IPS-11a (cell line): Measurements from ENCODE around the gene IL24.

Experiments
- H3K4me3 ChIP-seq: one replicate; pipeline ENCODE4 v1.5.1; 2013; ENCODE audit warnings: low read depth, low read length, control low read depth

The IL24 gene

DNA sequence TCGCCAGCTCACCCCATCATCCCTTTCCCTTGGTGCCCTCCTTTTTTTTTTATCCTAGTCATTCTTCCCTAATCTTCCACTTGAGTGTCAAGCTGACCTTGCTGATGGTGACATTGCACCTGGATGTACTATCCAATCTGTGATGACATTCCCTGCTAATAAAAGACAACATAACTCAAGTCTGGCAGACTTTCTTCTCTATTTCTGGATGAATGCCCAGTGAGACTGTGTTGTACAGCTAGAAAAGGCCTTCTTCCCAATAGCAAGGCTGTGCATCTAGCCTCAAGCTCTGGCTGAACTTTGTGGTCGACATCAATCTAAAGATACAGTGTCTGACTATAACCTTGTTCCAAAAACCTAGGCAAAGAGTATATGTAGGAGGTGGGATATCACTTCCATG, 6.4 kb downstream of the IL24 start:
- no peak overlapping the region for H3K4me3 ChIP-seq

DNA sequence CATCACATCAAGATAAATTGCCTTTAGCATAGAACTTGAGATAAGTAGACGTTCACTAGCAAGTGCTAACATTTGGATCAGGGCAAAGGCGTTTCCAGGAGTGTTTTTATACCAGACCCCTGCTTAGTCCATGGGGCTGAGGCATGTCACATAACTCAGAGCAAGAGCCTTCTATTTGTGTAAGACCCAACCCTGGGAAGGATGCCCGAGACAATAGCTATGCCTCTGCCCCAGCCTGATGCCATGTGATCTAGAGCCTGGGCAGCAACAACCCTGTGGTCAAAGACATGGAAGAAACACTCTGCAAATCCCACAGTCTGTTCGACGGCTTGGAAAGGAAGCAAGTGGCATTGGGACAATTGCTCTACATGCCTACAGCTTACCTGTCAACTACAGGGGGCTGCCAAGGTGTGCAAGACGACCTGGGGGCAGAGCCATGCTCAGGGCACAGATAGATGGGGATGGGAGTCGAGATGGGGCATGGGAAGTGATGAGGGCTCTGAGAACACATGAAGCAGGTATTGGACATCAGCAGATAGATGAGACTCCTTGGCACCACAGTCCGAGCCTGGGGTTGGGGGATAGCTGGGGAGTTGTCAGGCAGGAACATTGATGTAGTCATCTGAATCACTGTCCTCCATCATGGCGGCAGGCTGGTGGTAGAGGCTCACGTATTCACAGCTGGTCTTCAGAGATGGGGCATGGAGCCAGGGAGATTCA, 7.3 kb downstream of the IL24 start:
- no peak overlapping the region for H3K4me3 ChIP-seq

DNA sequence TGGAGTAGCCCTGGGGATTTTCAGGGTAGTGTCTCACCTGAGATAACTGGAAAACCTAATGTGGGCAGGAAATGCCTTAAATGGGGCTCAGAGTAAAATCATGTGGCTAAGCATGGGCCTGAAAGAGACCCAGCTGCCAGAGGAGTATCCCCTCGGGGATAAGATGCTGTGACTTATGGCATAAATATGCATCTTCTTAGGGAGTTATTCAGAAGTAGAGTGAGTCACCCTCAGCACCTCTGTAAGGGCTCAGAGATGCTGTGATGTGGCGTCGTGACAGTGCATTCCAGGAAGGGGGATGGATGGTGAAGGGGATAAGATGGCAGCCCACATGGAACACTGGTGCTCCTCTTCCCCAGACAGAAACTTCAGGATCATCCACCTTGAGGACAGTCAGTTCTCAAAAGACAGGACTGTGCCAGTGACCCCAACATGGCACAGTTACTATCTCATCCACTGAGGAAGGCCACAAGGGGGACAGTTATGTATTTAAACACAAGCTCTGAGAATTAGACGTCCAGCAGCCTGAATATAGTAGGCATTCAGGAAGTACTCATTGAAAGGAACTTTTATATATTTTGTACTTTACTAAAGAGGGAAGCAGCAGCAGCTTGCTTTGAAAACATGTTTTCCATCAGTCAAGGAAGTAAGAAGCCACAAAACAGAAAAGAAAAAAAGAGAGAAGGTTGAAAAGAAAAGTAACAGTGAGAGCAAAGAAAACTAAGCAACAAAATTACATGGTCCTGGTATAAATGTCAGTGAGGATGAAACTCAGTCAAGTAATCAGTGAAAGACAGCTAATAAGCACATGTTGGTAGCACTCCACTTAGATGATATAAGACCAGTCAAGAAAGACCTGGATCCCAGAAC, 8.3 kb downstream of the IL24 start:
- H3K4me3 ChIP-seq: no peak overlapping the region

- no peak overlapping the region for H3K4me3 ChIP-seq
Observed at GRCh38 chr1:206907304-206907991, 10.2 kb downstream of the IL24 start.

- H3K4me3 ChIP-seq: no peak overlapping the region
Observed at GRCh38 chr1:206908038-206908437, 10.8 kb downstream of the IL24 start.

DNA sequence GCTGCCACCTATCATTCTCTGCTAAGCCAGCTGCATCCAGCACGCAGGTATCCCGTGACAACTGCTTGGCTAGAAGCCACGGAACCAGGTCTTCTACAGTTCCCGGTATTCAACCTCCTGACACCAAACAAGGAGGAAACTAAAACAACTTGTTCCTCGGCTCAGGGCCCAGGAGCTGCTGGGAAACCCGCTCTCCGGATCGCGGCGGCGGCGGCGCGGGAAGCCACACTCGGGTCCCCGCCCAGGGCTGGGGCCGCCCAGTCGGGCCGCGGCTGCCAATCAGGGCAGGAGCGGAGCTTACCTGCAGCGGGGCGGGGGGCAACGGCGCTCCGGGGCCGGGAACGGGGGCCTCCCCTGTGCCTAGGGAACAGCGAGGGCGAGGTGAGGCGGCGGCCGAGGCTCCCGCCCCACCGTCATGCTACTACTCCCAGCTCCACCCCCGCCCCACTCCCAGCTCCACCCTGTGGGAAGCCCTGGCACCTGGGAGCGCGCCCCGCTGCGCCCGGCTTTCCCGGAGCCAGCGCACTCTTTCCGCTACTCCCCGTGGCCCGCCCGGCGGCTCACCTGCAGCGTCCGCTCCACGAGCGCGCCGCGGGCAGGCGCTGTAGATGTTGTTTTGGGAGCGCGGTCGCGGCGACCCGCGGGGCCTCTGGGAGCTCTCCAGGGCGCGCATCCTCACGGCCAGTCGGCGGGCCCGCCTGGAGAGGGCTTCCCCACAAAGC, 12.1 kb downstream of the IL24 start:
- peak overlapping the region; percentile 43 for H3K4me3 ChIP-seq

GRCh38 chr1:206909883-206910318, 12.7 kb downstream of the IL24 start:
- H3K4me3 ChIP-seq: peak overlapping the region; percentile 43

DNA sequence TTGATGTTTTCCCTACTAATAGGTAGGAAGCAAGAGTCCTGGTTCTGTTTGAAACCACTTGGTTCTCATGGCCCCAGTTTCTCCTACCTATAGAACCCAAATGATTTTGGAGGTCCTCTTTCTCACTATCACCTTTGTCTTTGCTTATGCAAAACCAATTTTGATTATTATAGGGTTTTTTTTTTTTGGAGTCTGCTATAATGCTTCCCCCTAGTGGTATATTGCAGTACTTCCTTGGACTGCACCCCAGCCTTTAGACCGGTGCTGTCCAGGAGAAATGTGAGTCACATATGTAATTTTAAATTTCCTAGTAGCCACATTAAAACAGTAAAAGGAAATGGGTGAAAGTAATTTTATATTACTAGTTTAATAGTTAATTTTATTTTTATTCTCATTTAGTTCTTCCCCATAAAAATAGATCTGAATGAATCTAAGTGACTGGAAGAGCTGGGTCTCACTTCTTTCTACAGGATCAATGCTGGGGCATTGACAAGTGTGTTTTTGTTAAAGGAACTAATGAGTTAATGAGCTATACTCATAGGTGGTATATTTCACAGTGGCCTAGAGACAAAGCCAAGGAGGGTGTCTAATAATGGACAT, 13.9 kb downstream of the IL24 start:
- H3K4me3 ChIP-seq: no peak overlapping the region

- H3K4me3 ChIP-seq: no peak overlapping the region
Observed at GRCh38 chr1:206912445-206913095, 15.3 kb downstream of the IL24 start.

- H3K4me3 ChIP-seq: no peak overlapping the region
Observed at GRCh38 chr1:206913766-206914537, 16.7 kb downstream of the IL24 start.

DNA sequence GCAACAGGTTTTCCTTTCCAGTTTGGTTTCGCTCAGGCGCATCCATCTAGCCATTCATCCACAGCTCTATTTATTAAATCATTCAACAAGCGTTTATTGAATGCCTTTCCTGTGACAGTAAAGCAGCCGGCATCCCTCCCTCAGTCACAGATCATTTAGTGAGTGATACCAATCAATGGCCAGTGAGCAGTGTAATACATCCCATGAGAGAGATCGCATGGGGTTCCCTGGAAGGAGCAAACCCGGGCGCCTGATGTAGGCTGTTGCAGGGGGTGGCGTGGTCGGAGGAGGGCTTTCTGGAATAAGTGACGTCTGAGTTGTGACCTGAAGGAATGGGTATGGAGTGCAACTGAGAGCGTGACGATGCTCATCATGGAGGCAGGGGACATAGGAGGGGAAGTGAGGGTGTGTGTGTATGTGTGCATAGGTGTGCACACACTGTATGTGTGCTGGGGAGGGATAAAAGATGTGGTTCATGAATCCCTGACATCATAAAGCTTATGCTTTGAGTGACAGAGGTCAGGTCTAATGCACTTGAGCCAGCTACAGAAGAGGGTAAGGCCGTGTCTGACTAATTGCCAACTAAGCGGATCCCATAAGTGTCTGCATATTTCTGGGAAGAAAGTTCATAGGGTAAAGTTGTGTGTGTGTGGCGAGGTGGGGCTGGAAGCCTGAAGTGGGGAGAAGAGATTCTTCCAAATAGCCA, 17.9 kb downstream of the IL24 start:
- H3K4me3 ChIP-seq: no peak overlapping the region

- H3K4me3 ChIP-seq: no peak overlapping the region
Observed at GRCh38 chr1:206916000-206916709, 18.9 kb downstream of the IL24 start.

DNA sequence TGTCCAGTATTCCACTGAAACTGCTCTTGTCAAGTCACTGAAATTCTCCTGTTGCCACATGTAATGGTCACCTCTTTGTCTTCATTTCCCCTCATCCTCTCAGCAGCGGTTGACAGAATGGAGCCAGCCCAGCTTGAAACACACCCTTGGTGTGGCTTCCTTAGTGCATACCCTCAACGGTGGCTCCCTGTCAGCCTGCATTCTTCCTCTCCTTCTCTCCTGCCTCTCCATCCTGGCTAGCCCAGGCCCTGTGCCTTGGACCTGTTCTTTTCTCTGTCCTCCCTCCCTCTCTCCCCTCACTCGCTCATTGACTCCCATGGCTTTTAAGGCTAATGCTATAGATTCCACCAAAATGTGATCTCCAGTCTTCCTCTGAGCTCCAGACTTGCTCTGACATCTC, 20.8 kb downstream of the IL24 start:
- H3K4me3 ChIP-seq: no peak overlapping the region

GRCh38 chr1:206921772-206922265, 24.6 kb downstream of the IL24 start, which contains the start of gene FCMR:
Gene FCMR, minus strand, starts transcription at chr1:206921941. Its CDS starts 87 bp downstream, at chr1:206921854.
- H3K4me3 ChIP-seq: no peak within 1 kb of the TSS

GRCh38 chr1:206922524-206922923, 25.3 kb downstream of the IL24 start:
- no peak overlapping the region for H3K4me3 ChIP-seq

GRCh38 chr1:206923009-206923960, 26.0 kb downstream of the IL24 start:
- H3K4me3 ChIP-seq: no peak overlapping the region
